CD4-positive, alpha-beta T cell treated with Interleukin-6 at 100 ng/mL for 8 hours (primary cell): ENCODE measurements around the gene ZNF618.

Experiments used
- DNase-seq: peaks from one replicate; pipeline ENCODE4 v3.0.0-alpha.2; 2020; ENCODE audit warnings: mixed read lengths, low spot score

ZNF618 gene

GRCh38 chr9:114001794-114002261 is 125.7 kb downstream of the ZNF618 start:
- no peak for DNase-seq

- no peak for DNase-seq
Measured at GRCh38 chr9:114002271-114002985, 126.3 kb downstream of the ZNF618 start.

DNA sequence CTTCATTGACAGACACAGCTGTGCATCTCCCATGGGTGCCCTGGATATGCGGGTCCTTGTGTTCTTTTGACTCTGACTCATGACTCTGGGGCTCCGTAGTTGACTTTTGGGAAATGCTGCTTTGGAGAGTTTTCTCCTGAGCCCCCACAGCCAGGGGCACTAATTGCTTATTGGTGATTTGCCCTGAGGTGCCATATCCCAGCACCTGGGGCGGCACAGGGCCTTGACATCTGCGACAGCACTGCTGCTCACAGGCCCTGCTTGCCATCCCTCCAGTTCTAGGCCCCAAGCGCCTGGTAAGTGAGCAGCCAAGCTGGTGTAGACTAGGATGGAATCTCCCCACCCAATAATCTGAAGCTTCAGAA is 126.9 kb downstream of the ZNF618 start:
- no peak for DNase-seq

DNA sequence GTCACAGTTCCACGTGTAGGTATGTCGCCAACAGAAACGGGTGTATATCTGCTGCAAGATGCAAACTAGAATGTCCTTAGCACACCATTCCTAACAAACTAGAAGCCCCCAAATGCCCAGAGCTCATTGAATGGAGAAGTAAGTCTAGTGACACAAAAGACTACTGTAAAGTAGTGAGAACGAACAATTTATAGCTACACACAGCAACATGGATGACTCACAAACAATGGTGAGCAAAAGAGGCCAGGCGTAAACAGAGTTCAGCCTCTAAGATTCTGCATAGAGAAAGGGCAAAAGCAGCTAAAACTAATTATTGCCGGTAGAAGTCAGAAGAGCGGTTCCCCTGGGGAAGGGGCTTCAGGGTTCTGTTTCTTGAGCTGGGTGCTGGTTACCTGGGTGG is 127.2 kb downstream of the ZNF618 start:
- DNase-seq: no peak

- no peak for DNase-seq
Measured at GRCh38 chr9:114003758-114004157, 127.6 kb downstream of the ZNF618 start.

- DNase-seq: no peak
Measured at GRCh38 chr9:114004221-114004716, 128.2 kb downstream of the ZNF618 start.

DNA sequence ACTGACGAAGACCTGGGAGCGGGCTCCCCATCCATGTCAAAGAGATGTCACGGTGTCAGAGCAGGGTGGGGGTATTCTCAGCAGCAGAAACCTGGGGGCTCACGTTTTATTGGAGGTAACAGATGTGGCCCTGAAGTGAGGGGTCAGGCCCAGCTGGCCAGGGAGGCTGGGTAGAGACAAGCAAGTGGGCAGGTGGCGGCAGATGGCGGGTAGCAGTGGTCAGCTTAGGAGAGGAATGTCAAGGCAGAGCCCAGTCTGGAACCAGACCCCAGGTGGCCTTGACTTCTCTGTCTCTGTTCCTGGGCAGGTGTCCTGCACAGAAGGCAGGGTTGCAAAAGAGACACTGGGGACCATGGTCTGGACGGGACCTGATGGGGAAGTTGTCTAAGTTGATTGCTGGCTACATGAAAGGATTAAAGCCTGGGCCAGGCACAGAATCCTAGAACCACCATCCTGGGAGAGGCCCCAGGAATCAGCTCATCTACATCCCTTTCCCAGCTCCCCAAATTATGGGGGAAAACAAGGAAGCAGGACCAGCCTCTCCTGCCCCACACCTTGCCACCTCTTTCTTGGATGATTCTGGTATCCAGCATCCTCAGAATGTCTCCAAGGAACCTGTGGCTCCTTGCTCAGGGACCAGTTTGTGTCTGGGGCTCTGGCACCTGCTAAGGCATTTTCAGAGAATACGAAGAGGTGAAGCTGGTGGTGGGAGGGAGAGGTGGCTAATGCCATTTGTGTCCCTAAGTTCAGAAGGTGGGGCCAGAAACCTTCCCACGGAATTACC is 129.5 kb downstream of the ZNF618 start:
- no peak for DNase-seq

GRCh38 chr9:114006155-114006550 is 130.0 kb downstream of the ZNF618 start:
- no peak for DNase-seq

- DNase-seq: no peak
Measured at GRCh38 chr9:114006931-114007691, 131.0 kb downstream of the ZNF618 start.

DNA sequence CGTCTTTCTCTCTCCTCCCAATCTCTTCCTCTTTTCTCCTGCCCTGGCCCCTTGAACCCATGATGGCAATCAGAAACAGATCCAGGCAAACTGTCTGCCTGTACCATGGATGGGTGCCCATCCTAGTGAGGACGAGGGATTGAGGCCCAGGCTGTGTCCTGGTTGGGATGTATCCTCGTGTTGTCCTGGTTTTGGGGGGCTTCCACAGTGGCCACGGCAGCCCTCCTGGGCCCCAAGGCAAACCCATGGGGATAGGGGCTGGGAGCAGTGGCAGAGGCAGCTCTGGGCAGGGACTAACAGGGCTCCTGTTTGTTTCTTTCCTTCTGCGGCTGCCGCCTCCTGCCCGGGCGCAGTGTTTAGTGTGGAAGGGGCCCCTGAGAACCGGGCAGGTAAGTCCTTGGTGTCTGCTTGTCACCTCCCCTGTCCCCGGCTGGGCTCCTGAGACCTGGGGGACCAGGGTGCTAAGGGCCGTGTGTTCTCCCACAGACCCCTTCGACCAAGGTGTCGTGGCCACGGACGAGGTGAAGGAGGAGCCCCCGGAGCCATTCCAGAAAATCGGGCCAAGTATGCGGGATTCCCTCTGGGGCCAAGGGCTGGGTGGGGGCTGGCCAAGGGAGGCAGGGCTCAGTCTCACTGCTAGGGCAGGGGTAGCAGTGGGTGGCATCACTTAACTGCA is 132.0 kb downstream of the ZNF618 start:
- no peak for DNase-seq

DNA sequence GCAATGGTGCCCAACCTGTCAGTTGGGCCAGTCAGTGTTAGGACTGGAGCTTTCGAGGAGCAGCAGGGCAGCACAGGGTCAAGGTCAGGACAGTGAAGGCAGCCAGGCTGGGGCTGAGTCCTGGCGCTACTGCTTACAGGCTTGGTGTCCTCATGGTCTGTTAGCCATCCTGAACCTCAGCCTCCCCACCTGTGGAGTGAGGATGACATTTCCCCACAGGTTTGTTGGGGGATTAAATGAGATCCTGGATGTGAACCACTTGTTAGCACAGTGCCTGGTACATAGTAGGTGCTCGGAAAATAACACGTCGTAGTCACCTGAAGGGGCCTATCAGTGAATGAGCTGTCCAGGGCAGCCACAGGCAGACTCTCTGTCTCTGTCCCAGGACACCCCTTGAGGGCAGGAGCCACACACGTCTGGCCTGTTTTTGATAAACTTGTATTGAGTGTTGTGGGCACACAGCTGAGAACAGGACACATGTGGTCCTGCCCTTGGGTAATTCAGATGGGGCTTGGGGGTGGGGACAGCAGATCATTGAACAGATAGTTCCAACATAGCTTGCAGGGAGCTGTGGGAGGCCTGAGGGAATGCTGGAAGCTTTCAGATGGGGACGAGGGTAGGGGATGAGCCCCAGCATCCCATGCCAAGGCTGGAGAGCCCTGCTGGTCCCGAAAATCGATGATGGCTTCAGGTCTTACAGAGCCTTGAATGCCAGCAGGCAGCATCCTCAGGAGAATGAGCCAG is 132.7 kb downstream of the ZNF618 start:
- no peak for DNase-seq

- no peak for DNase-seq
Measured at GRCh38 chr9:114011313-114011712, 135.2 kb downstream of the ZNF618 start.

- no peak for DNase-seq
Measured at GRCh38 chr9:114012126-114012525, 136.0 kb downstream of the ZNF618 start.

DNA sequence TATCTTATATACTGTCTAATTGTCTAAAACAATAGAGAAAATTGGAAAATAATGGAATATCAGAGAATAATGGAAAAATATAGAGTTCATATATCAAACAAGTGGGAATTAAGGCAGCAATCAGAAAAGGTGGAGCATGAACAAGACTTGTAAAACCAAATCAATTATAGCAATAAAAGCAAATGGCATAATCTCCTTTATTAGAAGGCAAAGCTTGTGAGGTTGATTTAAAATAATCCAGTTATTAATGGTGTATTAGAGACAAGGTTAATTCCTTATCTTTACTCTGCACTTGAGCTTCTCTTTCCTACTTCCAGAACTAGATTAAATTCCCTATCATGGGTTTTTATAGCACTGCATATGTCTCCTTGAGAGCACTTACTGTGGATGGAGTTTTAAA is 137.9 kb downstream of the ZNF618 start:
- no peak for DNase-seq

GRCh38 chr9:114015607-114016006 is 139.5 kb downstream of the ZNF618 start:
- no peak for DNase-seq

DNA sequence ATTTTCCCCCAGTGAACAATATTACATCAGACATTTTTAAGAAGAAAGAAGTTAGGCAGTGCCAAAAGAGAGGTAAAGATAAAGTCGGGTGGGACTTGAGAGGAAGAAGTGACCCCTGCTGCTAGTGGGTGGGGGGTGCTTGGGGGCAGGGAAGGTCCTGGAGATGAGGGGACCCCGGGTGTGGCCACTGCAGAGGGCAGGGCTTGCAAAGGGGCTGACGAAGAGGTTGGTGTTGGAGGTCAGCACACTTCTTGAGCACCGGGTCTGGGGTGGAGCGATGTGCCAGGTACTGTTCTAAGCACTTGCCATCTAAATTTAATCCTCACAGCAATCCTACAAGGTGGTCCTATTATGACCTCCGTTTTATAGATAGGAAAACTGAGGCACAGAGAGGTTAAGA is 140.0 kb downstream of the ZNF618 start:
- no peak for DNase-seq

DNA sequence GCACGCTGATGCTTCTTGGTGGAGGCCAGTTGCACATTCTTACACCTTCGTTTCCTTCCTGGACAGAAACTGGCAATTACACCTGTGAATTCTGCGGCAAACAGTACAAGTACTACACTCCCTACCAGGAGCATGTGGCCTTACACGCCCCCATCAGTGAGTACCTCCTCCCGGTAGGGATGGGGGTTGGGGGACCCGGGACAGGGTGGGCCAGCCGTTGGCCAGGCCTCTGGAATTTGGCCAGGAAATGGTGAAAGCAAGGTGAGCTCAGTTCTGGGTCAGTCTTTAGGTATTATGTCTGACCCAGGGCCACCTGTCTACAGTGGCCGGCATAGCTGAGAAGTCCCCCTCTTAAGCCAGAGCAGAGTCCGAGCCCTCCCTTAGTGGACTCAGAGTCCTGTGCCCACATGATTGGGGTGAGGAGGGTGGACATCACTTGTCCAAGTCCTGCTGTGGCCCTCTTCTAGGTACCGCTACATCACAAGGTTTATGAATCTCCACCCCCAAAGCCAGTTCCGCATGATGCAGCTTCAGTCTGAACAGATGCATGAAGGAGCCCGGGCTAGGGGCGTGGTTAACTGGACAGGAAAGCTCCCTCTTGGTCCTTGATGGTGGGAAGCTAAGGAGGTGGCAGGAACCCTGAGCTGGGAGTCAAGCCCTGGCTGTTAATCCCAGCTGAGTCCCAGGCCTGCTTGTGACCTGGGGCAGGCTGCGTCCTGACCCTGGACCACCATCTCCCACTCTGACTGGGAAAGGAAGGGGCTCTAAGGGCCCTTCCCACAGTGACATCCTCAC is 140.7 kb downstream of the ZNF618 start:
- no peak for DNase-seq

DNA sequence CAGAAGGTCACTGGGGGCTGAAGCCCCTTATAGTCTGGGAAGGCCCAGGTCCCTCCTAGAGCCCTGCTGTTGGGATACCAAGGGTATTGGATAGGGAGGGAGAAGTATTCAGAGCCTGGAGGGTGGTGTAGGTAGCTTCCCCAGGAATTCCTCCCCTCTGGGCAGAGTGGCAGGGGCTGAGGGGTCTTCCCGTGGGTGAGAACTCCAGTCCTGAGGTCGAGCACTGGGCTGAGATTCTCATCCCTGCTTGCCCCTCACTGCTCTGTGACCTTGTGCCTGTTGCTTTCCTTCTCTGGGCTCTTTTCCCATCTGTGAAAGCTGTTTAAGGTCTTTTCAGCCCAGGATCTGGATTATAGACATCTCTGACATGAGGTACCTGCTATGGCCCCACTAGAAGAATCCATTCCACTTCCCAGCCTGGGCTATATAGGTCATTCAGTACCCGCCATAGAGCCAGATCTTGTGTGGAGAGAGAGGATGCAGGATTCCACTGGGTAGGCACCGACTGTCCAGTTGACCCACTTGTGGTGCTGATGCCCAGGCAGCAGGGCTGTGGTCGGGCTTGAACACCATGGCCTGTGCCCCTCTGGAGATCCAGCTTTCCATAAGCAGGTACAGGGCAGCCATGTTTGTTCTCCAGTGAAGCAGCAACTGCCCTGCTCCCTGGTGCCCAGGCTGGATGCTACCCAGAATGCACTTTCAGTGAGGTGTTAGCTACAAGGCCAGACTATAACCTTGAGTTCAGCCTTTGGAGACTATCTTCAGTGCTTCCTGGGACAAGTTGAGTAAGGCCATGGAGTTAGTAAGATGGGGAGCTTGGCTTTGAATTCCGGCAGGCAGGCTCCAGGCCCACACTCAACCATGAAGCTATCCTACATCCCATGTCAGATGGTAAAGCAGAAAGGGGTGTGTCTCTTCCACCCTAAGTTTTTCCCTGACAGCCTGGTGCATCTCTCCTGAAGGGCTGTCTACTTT is 141.9 kb downstream of the ZNF618 start:
- DNase-seq: no peak

DNA sequence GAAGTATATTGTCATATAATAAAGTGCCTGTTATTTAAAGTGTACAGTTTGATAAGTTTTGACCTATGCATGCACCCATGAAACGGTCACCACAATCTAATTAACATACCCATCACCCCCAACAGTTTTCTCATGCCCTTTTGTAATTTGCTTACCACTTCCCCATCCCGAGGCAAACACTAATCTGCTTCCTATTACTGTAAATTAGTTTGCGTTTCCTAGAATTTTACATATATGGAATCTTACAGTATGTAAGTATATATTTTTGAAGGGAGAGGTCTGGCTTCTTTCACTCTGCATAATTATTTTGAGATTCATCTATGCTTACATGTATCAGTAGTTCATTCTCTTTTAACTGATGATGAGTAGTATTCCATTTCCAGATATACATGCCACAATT is 145.5 kb downstream of the ZNF618 start:
- DNase-seq: no peak
